MCF 10A (cell line): ENCODE measurements around the gene DBNL. TPM values are rescaled to one million over a fixed set of nuclear protein-coding genes. Genes with fewer than 3 reads are reported as not detected.

Experiments used
- BruUV-seq: library from RNA; stranded (reverse); fragments of 400-500 nt; replicated peaks from 2 replicates; lab custom pipeline; 2021; lab: Mats Ljungman, UMichigan
- CTCF ChIA-PET: fragments of 300-600 bp; sonication (Branson Sonifier 250); formaldehyde crosslinking; extraction: SDS; loops from one replicate; lab custom pipeline; 2021; ENCODE audit warnings: antibody characterized with exemption, inconsistent platforms; lab: Yijun Ruan, JAX
- POLR2A ChIA-PET: fragments of 300-600, 350-650 bp; sonication (Branson Sonifier 250); formaldehyde crosslinking; extraction: SDS; loops from one replicate; lab custom pipeline; 2020; ENCODE audit warnings: antibody characterized with exemption, inconsistent platforms; lab: Yijun Ruan, JAX
- DNase-seq: peaks from one replicate; pipeline ENCODE4 v3.0.0-alpha.2; 2018; ENCODE audit not compliant: unreplicated experiment
- H3K27ac Mint-ChIP-seq: one replicate; pipeline ENCODE4 v1.8.0; 2022; ENCODE audit warnings: mild to moderate bottlenecking, low read depth, mixed read lengths; ENCODE audit not compliant: unreplicated experiment
- H3K27me3 Mint-ChIP-seq: one replicate; pipeline ENCODE4 v1.8.0; 2022; ENCODE audit warnings: mixed read lengths; ENCODE audit not compliant: insufficient read depth, unreplicated experiment
- H3K36me3 Mint-ChIP-seq: one replicate; pipeline ENCODE4 v1.8.0; 2022; ENCODE audit warnings: mild to moderate bottlenecking, moderate library complexity, mixed read lengths; ENCODE audit not compliant: insufficient read depth, unreplicated experiment
- H3K4me1 Mint-ChIP-seq: one replicate; pipeline ENCODE4 v1.8.0; 2022; ENCODE audit warnings: mixed read lengths; ENCODE audit not compliant: insufficient read depth, unreplicated experiment
- H3K4me3 Mint-ChIP-seq: one replicate; pipeline ENCODE4 v1.8.0; 2022; ENCODE audit warnings: mild to moderate bottlenecking, moderate library complexity, mixed read lengths; ENCODE audit not compliant: unreplicated experiment
- H3K9me3 Mint-ChIP-seq: one replicate; pipeline ENCODE4 v1.8.0; 2022; ENCODE audit warnings: mixed read lengths; ENCODE audit not compliant: unreplicated experiment
- intact Hi-C: fragments of 100-400 bp; cut with micrococcal nuclease; formaldehyde crosslinking; loops from 2 replicates; pipeline ENCODE4 v1.14.1; 2022
- total RNA-seq: library from RNA; stranded (reverse); gene quantifications from 2 replicates; pipeline ENCODE4 v1.2.3, GENCODE V29; 2022
- TF ChIP-seq, protein P1 (sequence below): fragments of 200-600 bp; IDR thresholded peaks from one replicate; pipeline ENCODE4 v1.8.0; 2022; ENCODE audit warnings: antibody characterized with exemption, mild to moderate bottlenecking; ENCODE audit not compliant: unreplicated experiment

Gene DBNL
- total RNA-seq, 1 experiment from 2014 or later = 49.7 TPM

- no peak for DNase-seq
- H3K27ac Mint-ChIP-seq = no peak overlapping the region
- TF ChIP-seq, protein P1, sequence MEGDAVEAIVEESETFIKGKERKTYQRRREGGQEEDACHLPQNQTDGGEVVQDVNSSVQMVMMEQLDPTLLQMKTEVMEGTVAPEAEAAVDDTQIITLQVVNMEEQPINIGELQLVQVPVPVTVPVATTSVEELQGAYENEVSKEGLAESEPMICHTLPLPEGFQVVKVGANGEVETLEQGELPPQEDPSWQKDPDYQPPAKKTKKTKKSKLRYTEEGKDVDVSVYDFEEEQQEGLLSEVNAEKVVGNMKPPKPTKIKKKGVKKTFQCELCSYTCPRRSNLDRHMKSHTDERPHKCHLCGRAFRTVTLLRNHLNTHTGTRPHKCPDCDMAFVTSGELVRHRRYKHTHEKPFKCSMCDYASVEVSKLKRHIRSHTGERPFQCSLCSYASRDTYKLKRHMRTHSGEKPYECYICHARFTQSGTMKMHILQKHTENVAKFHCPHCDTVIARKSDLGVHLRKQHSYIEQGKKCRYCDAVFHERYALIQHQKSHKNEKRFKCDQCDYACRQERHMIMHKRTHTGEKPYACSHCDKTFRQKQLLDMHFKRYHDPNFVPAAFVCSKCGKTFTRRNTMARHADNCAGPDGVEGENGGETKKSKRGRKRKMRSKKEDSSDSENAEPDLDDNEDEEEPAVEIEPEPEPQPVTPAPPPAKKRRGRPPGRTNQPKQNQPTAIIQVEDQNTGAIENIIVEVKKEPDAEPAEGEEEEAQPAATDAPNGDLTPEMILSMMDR = no peak
- H3K9me3 Mint-ChIP-seq = no peaks in the 10 kb centered on the region
- peaks cover 29% of the 10 kb centered on the region for H3K36me3 Mint-ChIP-seq
- no peaks in the 10 kb centered on the region for H3K27me3 Mint-ChIP-seq
- H3K4me1 Mint-ChIP-seq = peaks cover 7% of the 10 kb centered on the region
- ChIA-PET POLR2A (interaction anchor here (1.3 to 2.1 kb wide), 2 partner anchors 8 to 36 kb away, joined by 5 to 12 read pairs; partner anchors contain the start of gene DBNL), CTCF (interaction anchor here (1.0 kb wide), 1 partner anchor 161 kb away, joined by 3 read pairs; no protein-coding TSS in a partner anchor)
- H3K4me3 Mint-ChIP-seq = no peak overlapping the region
- intact Hi-C loops = loop anchor here (5.0 kb wide), 1 partner anchor 42 kb away; the partner anchor contains the start of gene POLD2
- no TSS peak for BruUV-seq
Observed at GRCh38 chr7:44080118-44080517, 35.6 kb downstream of the DBNL start.

DNA sequence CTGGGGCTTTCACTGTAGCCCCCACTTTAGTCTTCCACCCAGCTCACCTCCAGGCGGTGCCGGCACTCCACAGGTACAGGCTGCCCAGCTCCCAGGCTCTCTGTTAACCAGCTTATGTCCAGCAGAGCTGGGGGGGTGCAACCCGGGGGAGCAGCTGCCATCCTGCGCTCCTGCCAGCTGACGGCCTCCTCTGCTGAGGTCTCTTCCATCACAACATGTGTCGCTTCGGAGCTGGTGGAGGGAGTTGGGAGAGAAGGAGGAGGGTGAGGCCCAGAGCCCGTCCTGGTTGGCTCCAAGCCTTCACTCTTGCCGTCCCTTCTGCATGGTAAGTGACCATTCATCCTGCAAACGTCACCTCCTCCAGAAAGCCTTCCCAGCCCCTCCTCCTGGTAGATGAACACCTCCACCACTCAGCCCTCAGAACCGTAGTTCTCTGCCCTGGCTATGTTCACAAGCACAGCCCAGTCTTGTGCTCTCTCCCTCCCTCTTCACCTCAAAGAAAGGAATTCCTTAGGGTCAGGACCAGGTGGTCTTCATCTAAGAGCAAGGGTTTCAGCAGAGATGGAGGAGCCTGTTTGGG is 36.3 kb downstream of the DBNL start:
- Mint-ChIP-seq H3K36me3 (peaks cover 22% of the 10 kb centered on the region), H3K4me3 (peak overlapping the region; percentile 87), H3K27me3 (no peaks in the 10 kb centered on the region), H3K27ac (peak overlapping the region; percentile 85), H3K9me3 (no peaks in the 10 kb centered on the region), H3K4me1 (peaks cover 7% of the 10 kb centered on the region)
- POLR2A ChIA-PET = interaction anchor here (0.6 to 2.1 kb wide), 4 partner anchors 9 to 473 kb away, joined by 3 to 12 read pairs (median 4); partner anchors contain the start of gene DBNL
- intact Hi-C loops = loop anchor here (5.0 kb wide), 1 partner anchor 42 kb away; the partner anchor contains the start of gene POLD2
- TF ChIP-seq, protein P1 = no peak
- CTCF ChIA-PET = interaction anchor here (1.0 kb wide), 4 partner anchors 8 to 917 kb away, joined by 3 read pairs; no protein-coding TSS in a partner anchor
- no TSS peak for BruUV-seq
- DNase-seq = no peak

DNA sequence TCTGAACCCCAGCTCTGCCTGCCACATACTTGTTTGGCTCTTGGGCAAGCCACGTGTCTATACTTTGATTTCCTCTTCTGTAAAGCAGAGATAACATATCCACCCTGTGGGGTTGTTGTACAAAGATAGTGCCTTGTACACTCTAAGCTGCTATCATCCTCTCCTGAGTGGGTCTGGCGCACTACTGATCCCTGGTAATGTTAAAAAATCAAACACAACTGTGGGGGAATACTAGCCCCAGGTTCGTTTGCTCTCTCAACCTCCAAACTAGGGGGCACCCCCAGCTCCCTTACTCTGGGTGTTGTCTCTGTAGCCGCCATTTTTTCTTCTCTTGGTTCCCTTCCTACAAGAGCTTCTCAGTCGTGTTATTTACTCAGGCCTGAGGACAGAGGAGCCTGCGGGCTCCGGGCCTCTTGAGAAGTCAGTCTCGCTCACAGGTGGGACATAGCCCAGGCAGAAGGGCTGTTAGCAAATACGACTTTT is 36.8 kb downstream of the DBNL start:
- TSS peak; percentile 64 for BruUV-seq
- no peak for DNase-seq
- CTCF ChIA-PET = interaction anchor here (0.7 to 1.0 kb wide), 4 partner anchors 9 to 917 kb away, joined by 3 read pairs; no protein-coding TSS in a partner anchor
- Mint-ChIP-seq H3K4me3 (peak overlapping the region; percentile 87), H3K27me3 (no peaks in the 10 kb centered on the region), H3K9me3 (no peaks in the 10 kb centered on the region), H3K4me1 (peaks cover 7% of the 10 kb centered on the region), H3K27ac (peak overlapping the region; percentile 85), H3K36me3 (peaks cover 17% of the 10 kb centered on the region)
- POLR2A ChIA-PET = interaction anchor here (0.6 to 2.1 kb wide), 6 partner anchors 9 to 804 kb away, joined by 3 to 12 read pairs (median 3); partner anchors contain the start of genes DBNL, PURB and YKT6
- intact Hi-C loops = loop anchor here (5.0 kb wide), 1 partner anchor 41 kb away; the partner anchor contains the start of gene POLD2
- TF ChIP-seq, protein P1 = no peak

GRCh38 chr7:44082541-44083207 is 38.2 kb downstream of the DBNL start:
- Mint-ChIP-seq H3K27me3 (no peaks in the 10 kb centered on the region), H3K36me3 (peaks cover 12% of the 10 kb centered on the region), H3K27ac (peak overlapping the region; percentile 85), H3K9me3 (no peaks in the 10 kb centered on the region), H3K4me3 (peak overlapping the region; percentile 87), H3K4me1 (peaks cover 7% of the 10 kb centered on the region)
- ChIA-PET CTCF (no interaction called here), POLR2A (no interaction called here)
- TF ChIP-seq, protein P1 = no peak
- DNase-seq = peak; percentile 99
- no TSS peak for BruUV-seq
- intact Hi-C loops = loop anchor here (5.0 kb wide), 1 partner anchor 40 kb away; the partner anchor contains the start of gene POLD2
